GM19395 (cell line): ENCODE data around the gene C8G.

Experiments
- ATAC-seq: cut with Tn5 transposase; IDR thresholded peaks from one replicate; pipeline ENCODE4 v1.9.1; 2021; ENCODE audit warnings: mild to moderate bottlenecking, moderate library complexity; ENCODE audit not compliant: unreplicated experiment

The C8G gene

DNA sequence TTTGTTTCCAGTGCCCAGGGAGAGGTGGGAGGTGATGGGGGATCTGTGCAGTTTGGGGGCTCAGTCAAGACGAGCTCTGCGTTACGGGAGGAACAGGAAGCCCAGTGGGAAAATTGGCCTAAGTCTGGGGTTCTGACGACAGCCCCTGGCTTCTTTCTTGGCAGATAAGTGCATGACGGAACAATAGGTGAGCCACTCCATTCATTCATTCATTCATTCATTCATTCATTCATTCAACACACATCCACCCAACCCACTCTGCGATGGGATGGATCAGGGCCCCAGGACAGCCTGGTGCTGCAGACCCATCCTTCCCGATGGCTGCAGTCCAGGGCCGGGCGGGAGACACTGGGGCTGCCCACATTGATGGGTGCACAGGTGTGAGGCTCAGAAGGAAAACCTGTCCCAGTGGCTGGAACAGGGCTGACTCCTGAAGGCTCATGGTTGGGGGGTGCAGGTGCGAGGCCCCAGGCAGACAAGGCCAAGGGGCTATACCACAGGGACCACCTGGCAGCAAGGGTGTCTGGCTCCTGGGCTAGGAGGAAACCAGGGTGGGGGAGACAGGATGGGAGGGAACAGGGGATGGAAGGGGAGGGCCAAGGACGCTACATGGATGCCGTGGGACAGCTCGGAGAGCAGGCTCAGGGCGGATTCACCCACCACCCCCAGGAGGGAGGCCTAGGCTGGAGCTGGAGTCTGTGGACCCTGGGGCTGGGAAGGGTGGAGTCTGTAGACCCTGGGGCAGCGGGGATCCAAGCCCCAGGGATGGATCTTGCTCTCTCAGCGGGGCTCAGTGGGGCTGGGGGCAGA lies 35.8 kb downstream of the C8G start:
- ATAC-seq, result no peak

DNA sequence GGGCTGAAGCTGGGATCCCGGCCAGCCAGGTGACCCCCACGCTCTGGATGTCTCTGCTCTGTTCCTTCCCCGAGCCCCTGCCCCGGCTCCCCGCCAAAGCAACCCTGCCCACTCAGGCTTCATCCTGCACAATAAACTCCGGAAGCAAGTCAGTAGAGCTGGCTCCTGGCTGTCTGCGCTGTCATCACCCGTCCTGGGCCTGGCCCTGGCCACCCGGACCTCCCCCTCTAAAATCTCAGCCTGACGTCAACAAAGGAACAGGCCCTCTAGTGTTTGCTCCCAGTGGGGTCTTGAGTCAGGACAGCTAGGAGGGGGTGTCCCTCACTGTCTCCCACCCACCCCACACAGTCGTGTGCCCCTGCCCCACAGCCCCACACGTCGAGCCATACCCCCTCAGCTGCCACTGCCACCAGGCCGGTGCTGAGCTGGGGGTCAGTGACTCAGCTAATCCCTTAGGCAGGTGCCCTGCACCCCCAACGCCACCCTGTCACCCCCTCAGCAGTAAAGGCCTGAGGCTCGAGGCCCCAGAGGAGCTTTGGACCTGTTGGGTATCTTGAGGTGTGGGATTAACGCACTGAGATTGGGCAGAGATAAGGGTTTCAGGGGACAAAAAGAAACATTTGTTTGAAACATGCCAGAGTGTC lies 36.7 kb downstream of the C8G start:
- ATAC-seq, result no peak

DNA sequence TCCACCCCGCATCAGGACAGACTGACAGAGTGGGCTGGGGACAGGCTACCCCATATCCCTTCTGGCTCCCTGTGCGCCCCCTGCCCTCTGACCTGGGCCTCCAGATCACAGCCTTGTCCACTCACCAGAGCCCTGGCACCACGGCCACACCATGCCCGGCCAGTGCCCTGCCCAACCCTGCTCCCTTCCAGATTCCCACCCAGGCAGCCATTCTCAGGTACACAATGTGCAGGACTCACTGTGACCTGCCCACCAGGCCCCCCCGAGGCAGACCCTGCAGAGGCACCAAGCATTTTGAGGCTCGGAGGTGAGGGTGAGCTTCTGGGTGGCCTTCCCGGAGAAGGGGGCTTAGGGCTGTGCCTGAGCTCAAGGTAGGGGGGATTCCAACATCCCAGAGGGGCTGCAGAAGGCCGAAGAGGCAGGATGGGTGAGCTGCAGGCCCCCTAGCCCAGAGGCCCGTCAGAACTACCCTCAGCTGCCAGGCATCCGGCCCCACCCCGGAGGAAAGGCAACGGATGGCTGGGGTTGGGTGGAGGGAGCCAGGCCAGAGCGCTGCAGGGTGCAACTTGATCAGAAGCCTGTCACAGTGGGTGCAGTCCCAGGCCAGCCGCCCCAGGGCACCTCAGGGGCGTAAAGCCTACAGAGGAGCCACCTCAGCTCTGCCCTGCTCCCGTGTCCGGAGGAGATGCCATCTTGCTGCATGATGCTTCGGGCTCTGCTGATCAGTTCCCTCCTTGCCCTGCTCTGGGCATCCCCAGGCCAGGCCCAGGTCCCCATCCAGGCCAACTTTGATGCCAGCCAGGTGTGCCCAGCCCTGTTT lies 37.4 kb downstream of the C8G start, which contains the start of gene LCNL1:
TSS of gene LCNL1 (plus strand) at position 762 of the 820 bp plus-strand sequence. CDS start 594 bp downstream, outside the sequence.
- ATAC-seq, result no peak

DNA sequence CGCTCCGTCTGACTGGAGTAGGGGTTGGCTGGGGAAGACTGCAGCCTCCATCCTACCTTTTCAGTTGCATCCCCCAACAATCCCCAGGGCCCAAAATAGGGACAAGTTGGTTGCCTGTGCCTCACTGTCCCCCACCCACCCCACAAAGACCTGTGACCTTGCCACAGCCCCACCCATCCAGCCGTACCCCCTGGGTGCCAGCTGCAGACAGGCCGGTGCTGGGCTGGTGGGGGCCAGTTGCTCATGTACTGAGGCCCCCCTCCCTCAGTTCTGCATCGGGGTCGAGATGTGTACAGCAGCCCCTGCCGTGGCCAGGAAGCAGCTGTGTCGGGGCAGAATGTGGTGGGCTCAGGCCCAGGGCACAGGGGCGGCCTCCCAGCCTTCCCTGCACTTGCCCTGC lies 38.1 kb downstream of the C8G start:
- ATAC-seq, result no peak

DNA sequence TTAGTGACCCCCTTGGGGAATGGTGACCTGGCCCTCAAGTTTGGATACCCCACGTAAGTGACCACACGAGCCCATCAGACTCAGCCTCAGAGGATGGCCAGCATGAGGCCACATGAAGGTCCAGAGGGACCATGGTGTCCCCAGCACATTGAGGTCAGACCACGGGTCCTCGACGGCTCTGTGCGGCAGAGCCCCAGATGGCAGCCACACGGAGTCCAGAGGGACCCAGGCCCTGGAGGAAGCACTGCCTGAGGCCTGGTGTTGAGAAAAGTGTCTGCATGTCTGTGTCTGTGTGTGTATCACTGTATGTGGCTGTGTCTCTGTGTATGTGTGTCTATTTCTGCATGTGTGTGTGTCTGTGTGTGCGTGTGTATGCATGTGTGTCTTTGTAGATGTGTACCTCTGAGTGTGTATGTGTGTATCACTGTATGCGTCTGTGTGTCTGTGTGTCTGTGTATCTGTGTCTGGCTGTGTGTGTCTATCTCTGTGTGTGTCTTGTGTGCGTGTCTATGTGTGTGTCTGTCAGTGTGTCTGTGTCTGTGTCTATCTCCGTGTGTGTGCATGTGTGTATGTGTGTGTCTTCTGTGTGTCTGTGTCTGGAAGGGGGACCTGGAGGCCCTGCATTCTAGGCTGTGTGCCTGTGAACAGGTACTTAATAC lies 38.7 kb downstream of the C8G start:
- ATAC-seq, result no peak

DNA sequence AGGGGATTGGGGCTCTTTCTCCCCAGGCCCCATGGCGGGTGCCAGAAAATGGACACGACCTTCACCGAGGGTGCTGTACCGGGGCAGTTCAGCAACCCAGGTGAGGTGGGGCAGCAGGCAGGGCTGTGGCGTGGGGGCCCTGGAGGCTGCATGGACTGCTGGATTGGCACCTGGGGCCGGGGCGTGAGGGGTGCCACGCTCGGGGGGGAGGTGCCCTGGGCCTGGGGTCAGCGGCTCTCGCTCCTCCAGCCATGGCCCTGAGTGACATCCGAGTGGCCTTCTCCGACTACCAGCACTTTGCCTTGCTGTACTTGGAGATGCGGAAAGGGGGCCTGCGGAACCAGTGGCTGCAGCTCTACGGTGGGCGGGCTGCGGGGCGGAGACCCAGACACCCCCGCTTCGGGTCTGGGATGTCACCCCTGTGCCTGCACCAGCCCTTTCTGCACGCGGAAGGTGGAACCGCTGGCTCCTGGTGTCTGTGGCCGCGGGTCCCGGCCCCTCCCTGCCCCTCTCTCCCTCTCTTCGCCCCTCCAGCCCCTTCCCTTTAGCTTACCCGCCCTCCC lies 39.5 kb downstream of the C8G start:
- no peak for ATAC-seq

DNA sequence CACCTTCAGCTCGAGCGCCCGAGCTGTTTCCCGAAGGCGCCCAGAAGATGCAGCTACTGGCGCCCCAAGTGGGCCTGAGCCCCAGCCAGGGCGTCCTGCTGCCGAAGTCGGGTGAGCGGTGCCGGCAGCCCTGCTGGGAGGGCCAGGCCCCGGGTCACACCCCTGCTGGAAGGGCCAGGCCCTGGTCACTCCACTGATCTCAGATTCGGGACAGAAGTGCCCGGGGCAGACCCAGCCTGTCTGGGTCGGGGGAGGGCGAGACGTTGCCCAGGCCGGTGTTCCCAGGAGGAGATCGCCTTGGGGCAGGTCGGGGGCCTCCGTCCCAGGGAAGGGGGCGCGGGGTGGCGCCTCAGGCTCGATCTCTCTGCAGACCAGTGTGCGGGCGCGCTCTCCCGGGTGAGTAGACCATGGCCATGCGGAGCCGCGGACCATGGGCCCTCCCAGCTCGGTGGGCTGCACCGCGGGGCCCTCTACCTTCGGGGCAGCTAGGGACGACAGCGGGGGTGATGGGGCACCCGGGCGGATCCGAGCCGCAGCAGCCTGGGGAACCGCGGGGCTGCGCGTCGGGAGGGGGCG lies 40.1 kb downstream of the C8G start:
- no peak for ATAC-seq

DNA sequence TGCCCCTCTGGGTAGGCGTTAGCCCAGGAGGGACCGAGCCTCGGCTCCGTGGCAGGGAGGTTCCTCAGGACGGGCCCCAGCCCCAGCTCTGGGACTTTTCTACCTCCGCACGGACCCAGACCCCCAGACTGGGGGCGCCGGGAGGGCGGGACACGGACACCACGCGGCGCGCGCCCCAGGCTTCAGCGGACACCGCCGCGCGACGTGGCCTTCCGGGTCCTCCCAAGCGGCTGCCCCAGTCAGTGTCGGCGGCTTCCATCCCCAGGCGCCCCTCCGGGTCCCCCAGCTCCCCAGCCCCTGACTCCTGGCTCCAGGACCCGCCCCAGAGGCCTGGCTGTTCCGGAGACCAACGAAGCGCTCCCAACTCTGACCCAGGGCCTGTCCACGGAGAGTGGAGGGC lies 40.8 kb downstream of the C8G start:
- no peak for ATAC-seq

DNA sequence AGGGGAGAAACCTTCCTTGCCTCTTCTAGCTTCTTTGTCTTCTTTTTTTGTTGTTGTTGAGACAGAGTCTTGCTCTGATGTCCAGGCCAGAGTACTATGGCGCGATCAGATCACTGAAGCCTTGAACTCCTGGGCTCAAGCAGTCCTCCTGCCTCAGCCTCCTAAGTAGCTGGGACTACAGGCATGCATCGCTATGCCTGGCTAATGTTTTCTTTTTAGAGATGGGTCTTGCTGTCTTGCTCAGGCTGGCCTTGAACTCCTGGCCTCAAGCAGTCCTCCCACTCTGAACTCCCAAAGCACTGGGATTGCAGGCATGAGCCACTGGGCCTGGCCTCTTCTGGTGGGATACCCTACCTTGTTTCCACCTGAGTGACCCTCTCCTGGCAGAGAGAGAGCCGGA lies 43.8 kb downstream of the C8G start:
- ATAC-seq, result no peak

DNA sequence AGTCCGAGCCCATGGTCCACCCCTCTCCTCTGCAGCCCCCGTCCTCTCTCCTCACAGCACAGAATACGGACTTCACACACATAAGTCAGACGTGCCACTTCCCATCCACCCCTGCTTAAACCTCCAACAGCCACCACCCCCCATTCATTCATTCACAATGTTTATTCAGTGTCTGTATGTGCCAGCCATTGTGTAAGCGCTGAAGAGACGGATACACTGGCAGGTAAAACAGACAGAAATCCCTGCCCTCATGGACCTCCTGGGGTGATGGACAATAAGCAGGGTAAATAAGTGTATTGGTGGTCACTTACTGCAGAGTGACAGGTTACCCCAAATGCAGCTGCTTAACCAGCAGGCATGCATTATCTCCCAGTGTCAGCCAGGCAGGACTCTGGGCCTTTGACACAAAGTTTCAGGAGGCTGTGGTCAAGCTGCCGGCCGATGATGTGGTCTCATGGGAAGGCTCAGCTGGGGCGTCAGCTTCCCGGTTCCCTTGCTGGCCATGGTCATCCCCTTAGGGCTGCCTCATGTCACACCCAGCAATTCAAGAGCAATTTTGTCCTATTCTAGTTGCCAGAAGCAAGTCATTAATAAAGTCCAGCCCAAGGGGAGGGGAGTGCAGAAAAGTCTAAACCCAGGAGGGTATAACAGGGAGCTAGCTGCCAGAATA lies 45.3 kb downstream of the C8G start:
- ATAC-seq, result no peak

DNA sequence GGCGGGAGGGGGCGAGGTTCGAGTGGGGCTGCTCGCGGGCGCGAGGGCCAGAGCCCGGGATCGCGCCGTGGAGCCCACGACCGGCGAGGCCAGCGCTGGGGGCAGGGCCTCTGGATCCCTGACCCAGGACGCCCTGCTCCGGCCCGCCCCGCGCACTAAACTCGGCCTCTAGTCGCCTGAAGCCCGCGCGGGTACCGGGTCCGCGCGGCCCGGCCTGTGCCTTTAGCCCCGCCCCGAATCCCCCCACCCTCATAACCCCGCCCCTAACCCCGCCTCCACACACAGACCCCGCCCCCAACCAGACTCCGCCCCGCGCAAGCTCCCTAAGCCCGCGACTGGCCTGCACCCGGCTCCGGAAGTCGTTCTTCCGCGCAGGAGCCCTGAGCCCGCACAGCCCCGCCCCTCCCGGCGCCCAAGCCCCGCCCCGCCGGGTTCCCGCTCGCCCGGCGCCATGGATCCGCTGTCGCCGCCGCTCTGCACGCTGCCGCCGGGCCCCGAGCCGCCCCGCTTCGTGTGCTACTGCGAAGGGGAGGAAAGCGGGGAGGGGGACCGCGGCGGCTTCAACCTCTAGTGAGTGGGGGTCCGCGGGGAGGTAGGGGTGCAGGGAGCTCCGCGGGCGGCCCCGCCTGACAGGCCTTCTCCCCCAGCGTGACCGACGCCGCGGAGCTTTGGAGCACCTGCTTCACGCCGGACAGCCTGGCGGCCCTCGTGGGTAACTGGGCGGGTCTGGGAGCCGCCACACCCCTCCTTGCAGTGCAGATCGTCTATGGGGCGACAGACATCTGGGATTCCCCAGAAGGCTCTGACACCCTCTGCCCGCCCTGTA lies 47.2 kb downstream of the C8G start, which contains the start of gene PAXX:
TSS of gene PAXX (plus strand) at position 430 of the 826 bp plus-strand sequence. CDS start at position 452, 22 bp downstream.
- ATAC-seq, result peak; percentile 75

DNA sequence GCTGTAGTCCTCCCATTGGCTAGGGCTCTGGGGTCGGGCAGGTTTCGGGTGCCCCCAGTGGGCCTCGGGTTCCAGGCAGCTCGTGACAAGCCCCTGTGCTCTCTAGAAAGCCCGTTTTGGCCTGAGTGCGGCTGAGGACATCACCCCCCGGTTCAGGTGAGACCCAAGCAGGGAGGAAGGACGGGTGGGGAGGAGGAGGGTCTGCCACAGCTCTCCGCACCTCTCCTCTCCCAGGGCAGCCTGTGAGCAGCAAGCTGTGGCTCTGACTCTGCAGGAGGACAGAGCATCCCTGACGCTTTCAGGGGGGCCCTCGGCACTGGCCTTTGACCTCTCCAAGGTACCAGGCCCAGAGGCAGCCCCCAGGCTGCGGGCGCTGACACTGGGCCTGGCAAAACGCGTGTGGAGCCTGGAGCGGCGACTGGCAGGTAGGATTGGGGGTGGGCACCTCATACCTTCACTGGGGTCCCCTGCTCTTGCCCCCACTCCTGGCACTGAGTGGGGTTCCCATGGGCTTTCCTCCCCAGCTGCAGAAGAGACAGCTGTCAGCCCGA lies 47.9 kb downstream of the C8G start:
- ATAC-seq, result peak; percentile 8

DNA sequence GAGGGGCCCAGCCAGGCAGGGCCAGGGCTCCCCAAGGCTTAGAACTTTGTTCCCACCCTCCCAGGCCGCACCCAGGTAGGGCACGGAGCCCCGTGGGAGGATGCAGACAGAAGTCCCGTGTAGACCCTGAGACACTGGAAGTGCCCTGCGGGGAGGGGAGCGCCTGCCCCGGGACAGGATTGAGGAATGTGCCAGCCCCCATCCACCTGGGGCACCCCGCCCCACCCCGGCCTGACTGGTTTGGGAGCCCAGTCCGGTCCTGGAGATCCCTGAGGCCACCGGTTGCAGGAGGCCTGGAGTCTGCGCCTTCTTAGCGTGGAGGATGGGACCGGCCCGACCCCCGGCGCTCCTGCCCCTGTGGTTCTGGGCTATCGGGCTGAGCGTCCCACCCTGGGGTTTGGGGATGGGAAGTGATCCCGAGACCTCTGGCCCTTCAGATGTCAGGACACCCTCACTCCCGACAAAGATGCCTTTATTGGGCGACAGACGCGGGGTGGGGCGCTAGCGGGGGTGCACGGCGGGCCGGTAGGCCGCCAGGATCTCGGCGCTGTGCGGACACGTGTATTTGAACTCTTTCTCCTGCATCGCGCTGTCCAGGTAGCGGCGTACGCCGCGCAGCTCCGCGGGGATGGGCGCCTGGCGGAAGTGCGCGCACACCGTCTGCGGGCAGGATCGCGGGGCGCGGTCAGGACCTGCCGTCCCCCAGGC lies 49.3 kb downstream of the C8G start:
- no peak for ATAC-seq

DNA sequence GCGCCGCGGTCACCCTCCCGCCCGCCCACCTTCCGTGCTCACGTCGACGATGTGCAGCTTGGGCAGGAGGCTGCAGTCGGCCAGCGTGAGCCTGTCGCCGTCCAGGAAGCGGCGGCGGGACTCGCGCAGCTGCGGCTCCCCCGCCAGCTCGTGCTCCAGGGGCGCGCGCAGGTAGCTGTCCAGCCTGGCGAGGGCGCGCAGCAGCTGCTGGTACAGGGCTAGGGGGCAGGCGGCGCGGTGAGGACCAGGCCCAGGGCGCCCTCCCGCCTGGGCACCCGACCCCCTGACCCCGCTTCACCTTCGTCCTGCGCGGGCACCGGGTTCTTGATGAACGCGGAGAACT lies 49.8 kb downstream of the C8G start:
- no peak for ATAC-seq

DNA sequence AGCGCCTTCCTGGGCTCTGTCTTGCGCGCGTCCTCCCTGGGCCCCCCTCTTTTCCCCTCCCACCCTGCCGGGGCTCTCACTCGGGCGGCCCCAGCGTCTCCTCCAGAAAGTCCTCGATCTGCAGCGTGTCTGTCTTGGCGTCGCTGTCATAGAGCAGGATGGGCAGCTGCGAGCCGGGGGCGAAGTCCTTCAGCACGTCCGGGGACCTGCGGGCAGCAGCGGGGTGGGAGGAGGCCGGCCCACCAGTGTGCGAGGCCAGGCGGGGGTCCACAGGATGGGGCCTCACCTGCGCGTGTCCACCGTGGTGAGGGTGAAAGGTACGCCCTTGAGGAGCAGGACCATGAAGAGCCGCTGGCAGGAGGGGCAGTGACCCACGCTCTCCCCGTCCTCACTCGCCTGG lies 50.3 kb downstream of the C8G start:
- no peak for ATAC-seq

DNA sequence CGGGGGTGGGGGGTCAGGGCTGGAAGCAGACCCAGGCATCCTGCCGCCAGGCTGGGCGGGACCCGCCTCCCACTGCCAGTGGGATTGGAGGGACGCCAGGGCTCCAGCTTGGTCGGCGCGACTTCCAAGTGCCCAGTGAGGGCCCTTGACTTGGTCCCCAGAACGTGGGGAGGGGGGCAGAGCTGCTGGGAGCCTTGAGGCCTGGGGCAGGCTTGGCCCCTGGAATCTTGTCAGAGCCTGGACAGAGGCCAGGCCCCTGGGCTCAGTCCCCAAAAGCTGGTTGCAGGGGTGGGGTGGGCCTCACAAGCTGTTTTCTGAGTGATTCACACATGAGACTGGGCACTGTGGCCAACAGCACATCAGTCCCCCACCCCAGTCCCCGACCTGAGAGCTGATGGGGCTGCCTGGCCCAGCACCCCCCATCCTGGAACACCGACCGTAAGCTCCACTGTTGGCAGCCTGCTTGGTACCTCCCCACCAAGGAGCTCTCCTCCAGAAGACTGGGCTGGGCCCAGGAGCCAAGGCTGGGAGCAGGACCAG lies 50.8 kb downstream of the C8G start:
- ATAC-seq, result no peak
